ENCODE data around the gene GBE1.
"Not testable (repeated sequence)": the region's sequence is repeated elsewhere in the genome, so short reads cannot be mapped to it uniquely, and the experiment has no call there.

Gene GBE1

GRCh38 chr3:81760924-81761903 lies at the start of gene GBE1:
TSS of gene GBE1 (minus strand) at chr3:81761645. CDS start at chr3:81761517, 128 bp downstream.
- DNase-seq, result peak; percentile 73 to 97 (median 85)

GRCh38 chr3:81808900-81809299 lies 47.5 kb upstream of the GBE1 start:
- no peak for DNase-seq

GRCh38 chr3:81799403-81799802 lies 38.0 kb upstream of the GBE1 start:
- no peak for DNase-seq

- no peak for DNase-seq
Observed at GRCh38 chr3:81793410-81793809, 32.0 kb upstream of the GBE1 start.

- DNase-seq, result no peak
Observed at GRCh38 chr3:81790117-81790516, 28.7 kb upstream of the GBE1 start.

GRCh38 chr3:81789691-81790090 lies 28.2 kb upstream of the GBE1 start:
- no peak for DNase-seq

GRCh38 chr3:81788610-81789009 lies 27.2 kb upstream of the GBE1 start:
- DNase-seq, result no peak

GRCh38 chr3:81788044-81788443 lies 26.6 kb upstream of the GBE1 start:
- DNase-seq, result no peak

GRCh38 chr3:81782585-81782984 lies 21.1 kb upstream of the GBE1 start:
- no peak for DNase-seq

GRCh38 chr3:81778678-81779182 lies 17.3 kb upstream of the GBE1 start:
- no peak for DNase-seq

GRCh38 chr3:81776643-81777042 lies 15.2 kb upstream of the GBE1 start:
- no peak for DNase-seq

GRCh38 chr3:81770710-81771109 lies 9.3 kb upstream of the GBE1 start:
- no peak for DNase-seq

- DNase-seq, result no peak
Observed at GRCh38 chr3:81769299-81769698, 7.9 kb upstream of the GBE1 start.

- not testable (repeated sequence) for DNase-seq
Observed at GRCh38 chr3:81767250-81767859, 5.9 kb upstream of the GBE1 start.

GRCh38 chr3:81765400-81765799 lies 4.0 kb upstream of the GBE1 start:
- no peak for DNase-seq

GRCh38 chr3:81764665-81765064 lies 3.2 kb upstream of the GBE1 start:
- no peak for DNase-seq

- no peak for DNase-seq
Observed at GRCh38 chr3:81764002-81764401, 2.6 kb upstream of the GBE1 start.

GRCh38 chr3:81763001-81763400 lies 1.6 kb upstream of the GBE1 start:
- DNase-seq, result no peak

- no peak for DNase-seq
Observed at GRCh38 chr3:81761904-81762580, 597 bp upstream of the GBE1 start.

GRCh38 chr3:81760215-81760614 lies 1.2 kb downstream of the GBE1 start:
- no peak for DNase-seq

- not testable (repeated sequence) for DNase-seq
Observed at GRCh38 chr3:81758771-81759170, 2.7 kb downstream of the GBE1 start.

- DNase-seq, result no peak
Observed at GRCh38 chr3:81758275-81758674, 3.2 kb downstream of the GBE1 start.

GRCh38 chr3:81753416-81754027 lies 7.9 kb downstream of the GBE1 start:
- no peak for DNase-seq
